Neuronal stem cell (in vitro differentiated cells): ENCODE measurements around the gene BMAL1.

ENCODE experiments used
- DNase-seq: peaks from one replicate; pipeline ENCODE4 v3.0.0-alpha.2; 2013; ENCODE audit warnings: low spot score
- H2AFZ ChIP-seq: one replicate; pipeline ENCODE4 v1.6.1; 2013; ENCODE audit warnings: mild to moderate bottlenecking, low read length, inconsistent platforms
- H2AK5ac ChIP-seq: 2 replicates; pipeline ENCODE4 v1.6.1; 2013; ENCODE audit warnings: low read depth, mild to moderate bottlenecking, inconsistent platforms, low read length, moderate library complexity, mixed read lengths
- H2BK120ac ChIP-seq: 2 replicates; pipeline ENCODE4 v1.6.1; 2013; ENCODE audit warnings: low read depth, mild to moderate bottlenecking, inconsistent platforms, low read length, moderate library complexity, mixed read lengths
- H2BK12ac ChIP-seq: one replicate; pipeline ENCODE4 v1.6.1; 2013; ENCODE audit warnings: low read length, inconsistent platforms
- H2BK15ac ChIP-seq: 2 replicates; pipeline ENCODE4 v1.6.1; 2013; ENCODE audit warnings: mild to moderate bottlenecking, low read length, inconsistent platforms, mixed read lengths
- H2BK5ac ChIP-seq: one replicate; pipeline ENCODE4 v1.6.1; 2013; ENCODE audit warnings: inconsistent platforms, mild to moderate bottlenecking, low read length, moderate library complexity
- H3K14ac ChIP-seq: one replicate; pipeline ENCODE4 v1.6.1; 2013; ENCODE audit warnings: low read length, inconsistent platforms
- H3K18ac ChIP-seq: 2 replicates; pipeline ENCODE4 v1.6.1; 2013; ENCODE audit warnings: low read length, inconsistent platforms
- H3K23ac ChIP-seq: 2 replicates; pipeline ENCODE4 v1.6.1; 2013; ENCODE audit warnings: low read depth, mild to moderate bottlenecking, mixed read lengths, low read length, inconsistent platforms; ENCODE audit not compliant: poor library complexity
- H3K27ac ChIP-seq: replicated peaks from 3 replicates; pipeline ENCODE4 v1.5.1; 2013; ENCODE audit warnings: low read length, inconsistent platforms
- H3K27me3 ChIP-seq, 3 experiments: 2 replicates each; pipeline ENCODE4 v1.6.1; 2013; ENCODE audit warnings: low read length in 3 of 3, mild to moderate bottlenecking in 2 of 3, inconsistent platforms in 1 of 3, low read depth in 1 of 3, mixed read lengths in 1 of 3, moderate library complexity in 1 of 3; ENCODE audit not compliant: control insufficient read depth in 3 of 3, insufficient read depth in 3 of 3
- H3K36me3 ChIP-seq, 2 donors: replicated peaks in 1 of 2; 2 replicates each; pipeline ENCODE4 v1.6.1; 2013; ENCODE audit warnings: low read length in 2 of 2; ENCODE audit not compliant: control insufficient read depth in 2 of 2, insufficient read depth in 2 of 2
- H3K4ac ChIP-seq: 2 replicates; pipeline ENCODE4 v1.6.1; 2013; ENCODE audit warnings: inconsistent platforms, mild to moderate bottlenecking, low read length, moderate library complexity
- H3K4me1 ChIP-seq, 2 donors: 1 replicate in 1 of 2; 2 replicates in 1 of 2; pipeline ENCODE4 v1.6.1; 2013; ENCODE audit warnings: low read length in 2 of 2, low read depth in 1 of 2; ENCODE audit not compliant: control insufficient read depth in 2 of 2, insufficient read depth in 1 of 2
- H3K4me2 ChIP-seq: one replicate; pipeline ENCODE4 v1.6.1; 2013; ENCODE audit warnings: mild to moderate bottlenecking, low read length, inconsistent platforms; ENCODE audit not compliant: insufficient read depth, poor library complexity, severe bottlenecking
- H3K4me3 ChIP-seq, 2 donors: 2 replicates each; pipeline ENCODE4 v1.5.1; 2013; ENCODE audit warnings: low read length in 2 of 2, mild to moderate bottlenecking in 2 of 2, inconsistent platforms in 1 of 2, moderate library complexity in 1 of 2
- H3K79me1 ChIP-seq: one replicate; pipeline ENCODE4 v1.6.1; 2013; ENCODE audit warnings: low read depth, mild to moderate bottlenecking, inconsistent platforms, low read length, moderate library complexity
- H3K9ac ChIP-seq: one replicate; pipeline ENCODE4 v1.6.1; 2013; ENCODE audit warnings: mild to moderate bottlenecking, low read depth, low read length, inconsistent platforms; ENCODE audit not compliant: poor library complexity
- H3K9me3 ChIP-seq, 2 donors: replicated peaks in 1 of 2; 2 replicates each; pipeline versions ENCODE3 to v1.6.1; 2013; ENCODE audit warnings: low read length in 2 of 2, mild to moderate bottlenecking in 2 of 2, inconsistent platforms in 1 of 2, low read depth in 1 of 2, mixed read lengths in 1 of 2, moderate library complexity in 1 of 2; ENCODE audit not compliant: control insufficient read depth in 2 of 2, insufficient read depth in 1 of 2
- H4K8ac ChIP-seq: one replicate; pipeline ENCODE4 v1.6.1; 2013; ENCODE audit warnings: low read depth, mild to moderate bottlenecking, inconsistent platforms, low read length, moderate library complexity
- H4K91ac ChIP-seq: one replicate; pipeline ENCODE4 v1.6.1; 2013; ENCODE audit warnings: low read length, low read depth, mild to moderate bottlenecking, inconsistent platforms; ENCODE audit not compliant: poor library complexity
- WGBS, 2 donors: extraction: QIAGEN DNeasy Blood & Tissue Kit; methylation state at CpG; one replicate each; pipeline ENCODE4 v1.1.7; 2013; ENCODE audit warnings: missing lambda C conversion rate in 2 of 2, mixed read lengths in 1 of 2; ENCODE audit not compliant: insufficient read length in 2 of 2, insufficient replicate concordance in 1 of 2; ENCODE audit errors: extremely low coverage in 2 of 2; 5-methylcytosine and 5-hydroxymethylcytosine counted together

BMAL1 gene

DNA sequence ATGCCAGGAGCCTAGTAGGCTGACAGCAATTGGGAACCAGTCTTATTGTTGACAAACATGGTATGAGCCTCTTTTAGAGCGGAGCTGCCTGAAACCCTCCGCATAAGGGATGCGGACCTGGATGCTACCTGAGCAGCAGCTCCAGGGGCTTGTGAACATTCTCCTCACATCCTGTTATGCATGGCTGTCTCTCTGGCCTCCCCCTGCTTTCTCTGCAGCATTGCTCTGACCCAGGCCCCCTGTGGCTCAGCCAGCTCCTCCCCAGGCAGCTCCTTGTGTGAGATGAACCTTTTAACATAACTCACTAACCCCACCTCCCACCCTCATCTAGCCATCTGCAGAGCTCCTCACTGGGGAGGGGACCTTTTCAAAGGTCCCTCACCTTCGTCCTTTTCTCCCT is 6.0 kb downstream of the BMAL1 start:
- H3K27ac ChIP-seq, result no peak overlapping the region
- H3K79me1 ChIP-seq, result no peaks in the 10 kb centered on the region
- no peak overlapping the region for H2AFZ ChIP-seq
- no CpG with 5 or more reads among the region's 4 CpGs for WGBS, 2 donors
- H4K8ac ChIP-seq, result no peak overlapping the region
- H2BK15ac ChIP-seq, result no peak overlapping the region
- no peaks in the 10 kb centered on the region for H3K36me3 ChIP-seq
- no peak for DNase-seq
- H4K91ac ChIP-seq, result no peak overlapping the region
- H3K4me1 ChIP-seq, result peaks cover 4 to 11% of the 10 kb centered on the region in 2 donors
- H2BK5ac ChIP-seq, result no peak overlapping the region
- H2AK5ac ChIP-seq, result no peak overlapping the region
- H3K4me3 ChIP-seq, result no peak overlapping the region
- H3K9me3 ChIP-seq, result no peaks in the 10 kb centered on the region
- no peak overlapping the region for H3K4me2 ChIP-seq
- H3K14ac ChIP-seq, result no peak overlapping the region
- H3K18ac ChIP-seq, result no peak overlapping the region
- no peak overlapping the region for H2BK120ac ChIP-seq
- no peak overlapping the region for H3K23ac ChIP-seq
- H3K9ac ChIP-seq, result no peak overlapping the region
- no peak overlapping the region for H3K4ac ChIP-seq
- no peak overlapping the region for H2BK12ac ChIP-seq
- H3K27me3 ChIP-seq, result peaks cover 4 to 27% (median 26%) of the 10 kb centered on the region in 3 experiments

DNA sequence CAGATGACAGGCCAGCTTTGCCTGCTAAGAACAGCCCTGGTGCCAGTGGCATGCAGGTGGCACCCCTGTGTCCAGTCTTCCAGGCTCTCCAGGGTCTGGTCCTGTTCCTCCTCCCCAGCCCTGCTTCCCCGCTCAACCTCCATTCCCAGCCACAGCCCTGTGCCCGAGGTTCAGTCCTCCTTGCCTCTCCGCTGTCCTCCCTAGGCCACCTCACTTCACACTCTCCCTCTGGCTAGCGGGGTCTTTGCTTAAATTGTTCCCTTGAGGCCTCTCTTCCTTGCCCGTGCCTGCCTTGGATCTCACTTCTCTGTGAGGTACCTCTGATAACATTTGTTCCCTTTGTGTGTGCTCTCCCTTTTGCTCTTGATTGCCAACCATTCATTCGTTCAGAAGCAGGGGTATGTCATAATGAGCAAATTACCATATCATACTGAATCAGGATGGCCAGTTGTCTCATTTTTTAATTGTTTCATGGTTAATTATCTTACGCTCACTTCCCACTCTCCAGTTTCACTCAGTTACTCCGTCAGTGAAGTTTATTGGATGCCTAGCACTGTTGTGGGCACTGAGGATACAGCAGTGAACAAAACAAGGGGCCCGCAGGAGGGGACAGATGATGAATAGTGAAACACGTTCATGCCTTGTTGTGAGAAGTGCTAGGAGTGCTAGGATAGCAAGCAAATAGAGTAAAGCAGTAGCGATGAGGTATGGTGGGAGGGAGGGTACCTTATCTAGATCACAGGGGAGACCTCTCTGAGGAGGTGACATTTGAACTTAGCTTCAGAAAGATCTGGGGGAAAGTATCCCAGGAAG is 7.4 kb downstream of the BMAL1 start:
- Histone ChIP-seq H2AK5ac (no peak overlapping the region), H3K9me3 (no peaks in the 10 kb centered on the region), H3K4me3 (no peak overlapping the region), H3K36me3 (no peaks in the 10 kb centered on the region), H3K79me1 (no peaks in the 10 kb centered on the region), H4K8ac (no peak overlapping the region), H3K4me1 (peaks cover 2 to 6% of the 10 kb centered on the region in 2 donors), H2BK15ac (no peak overlapping the region), H3K27me3 (peaks cover 0 to 14% (median 12%) of the 10 kb centered on the region in 3 experiments), H3K9ac (no peak overlapping the region), H3K27ac (no peak overlapping the region), H2BK5ac (no peak overlapping the region), H2AFZ (no peak overlapping the region), H3K18ac (no peak overlapping the region), H2BK120ac (no peak overlapping the region), H3K14ac (no peak overlapping the region), H3K23ac (no peak overlapping the region), H4K91ac (no peak overlapping the region), H3K4ac (no peak overlapping the region), H3K4me2 (no peak overlapping the region), H2BK12ac (no peak overlapping the region)
- DNase-seq, result no peak
- no CpG with 5 or more reads among the region's 11 CpGs for WGBS, 2 donors

DNA sequence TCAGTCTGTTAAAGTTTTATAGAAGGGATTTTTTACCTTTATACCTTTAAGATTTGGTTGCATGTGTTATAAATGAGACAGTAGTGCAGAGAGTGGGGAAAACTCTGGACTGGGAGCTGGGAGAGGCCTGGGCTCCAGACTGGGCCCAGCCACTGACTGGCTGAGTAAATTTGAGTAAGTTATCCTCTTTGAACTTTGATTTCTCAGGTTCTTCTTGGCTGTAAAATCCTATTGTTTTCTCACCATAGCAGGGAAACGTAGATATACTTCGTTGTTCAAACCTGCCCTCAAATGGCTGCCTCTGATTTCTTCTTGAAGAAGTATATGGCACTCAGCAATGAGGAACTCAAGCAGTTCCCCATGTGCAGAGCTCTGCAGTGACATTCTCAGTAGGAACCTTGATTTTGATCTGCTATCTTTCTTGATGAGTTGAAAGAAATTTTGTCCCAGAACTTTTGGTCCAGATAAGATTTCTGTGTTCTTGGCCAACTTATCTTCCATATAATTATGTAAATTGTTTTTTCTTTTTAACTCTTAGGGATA is 8.8 kb downstream of the BMAL1 start:
- H3K4ac ChIP-seq, result no peak overlapping the region
- H4K91ac ChIP-seq, result no peak overlapping the region
- H2BK5ac ChIP-seq, result no peak overlapping the region
- peaks cover 0 to 3% (median 0%) of the 10 kb centered on the region in 3 experiments for H3K27me3 ChIP-seq
- no peak overlapping the region for H2BK15ac ChIP-seq
- H3K4me1 ChIP-seq, result peaks cover 2 to 6% of the 10 kb centered on the region in 2 donors
- DNase-seq, result no peak
- H3K79me1 ChIP-seq, result no peaks in the 10 kb centered on the region
- no peak overlapping the region for H4K8ac ChIP-seq
- H3K23ac ChIP-seq, result no peak overlapping the region
- H3K4me3 ChIP-seq, result no peak overlapping the region
- H2BK12ac ChIP-seq, result no peak overlapping the region
- no peak overlapping the region for H2BK120ac ChIP-seq
- no peaks in the 10 kb centered on the region for H3K36me3 ChIP-seq
- no peak overlapping the region for H3K27ac ChIP-seq
- H3K14ac ChIP-seq, result no peak overlapping the region
- H3K9me3 ChIP-seq, result no peaks in the 10 kb centered on the region
- no peak overlapping the region for H3K4me2 ChIP-seq
- no peak overlapping the region for H3K18ac ChIP-seq
- WGBS, 2 donors, result no CpG with 5 or more reads among the region's 2 CpGs
- H2AK5ac ChIP-seq, result no peak overlapping the region
- no peak overlapping the region for H3K9ac ChIP-seq
- H2AFZ ChIP-seq, result no peak overlapping the region

DNA sequence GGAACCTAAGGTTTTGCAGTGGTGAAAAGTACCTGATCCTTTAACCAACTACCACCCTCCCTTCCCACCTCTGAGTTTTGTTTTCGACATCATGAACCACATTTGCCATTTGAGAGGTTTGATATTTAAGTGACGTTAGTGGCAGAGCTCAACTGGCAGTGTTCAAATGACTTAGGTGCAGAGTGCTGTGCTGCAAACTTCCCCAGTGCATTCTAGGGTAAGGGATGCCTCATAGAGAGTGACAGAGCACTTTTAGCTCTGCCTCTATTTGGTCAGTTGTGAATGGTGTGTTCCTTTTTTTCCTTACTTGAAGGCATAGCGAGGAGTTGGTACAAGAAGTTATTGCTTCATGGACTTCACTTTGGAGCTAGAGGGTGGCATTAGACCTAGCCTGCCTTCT is 9.4 kb downstream of the BMAL1 start:
- H2AK5ac ChIP-seq, result no peak overlapping the region
- H3K23ac ChIP-seq, result no peak overlapping the region
- no peak overlapping the region for H3K9ac ChIP-seq
- peaks cover 2 to 10% of the 10 kb centered on the region in 2 donors for H3K4me1 ChIP-seq
- DNase-seq, result no peak
- H2BK15ac ChIP-seq, result no peak overlapping the region
- WGBS, 2 donors, result no CpG with 5 or more reads among the region's 3 CpGs
- H3K36me3 ChIP-seq, result no peaks in the 10 kb centered on the region
- no peak overlapping the region for H3K14ac ChIP-seq
- no peak overlapping the region for H2BK12ac ChIP-seq
- no peak overlapping the region for H2BK5ac ChIP-seq
- H4K8ac ChIP-seq, result no peak overlapping the region
- no peaks in the 10 kb centered on the region for H3K79me1 ChIP-seq
- H4K91ac ChIP-seq, result no peak overlapping the region
- H3K27ac ChIP-seq, result no peak overlapping the region
- H2AFZ ChIP-seq, result no peak overlapping the region
- no peak overlapping the region for H3K4me3 ChIP-seq
- H3K9me3 ChIP-seq, result no peaks in the 10 kb centered on the region
- H3K27me3 ChIP-seq, result no peaks in the 10 kb centered on the region
- no peak overlapping the region for H2BK120ac ChIP-seq
- no peak overlapping the region for H3K4ac ChIP-seq
- no peak overlapping the region for H3K18ac ChIP-seq
- no peak overlapping the region for H3K4me2 ChIP-seq
